GM21360 (cell line): Measurements from ENCODE around the gene CEP135.
"Not testable (repeated sequence)": the region's sequence is repeated elsewhere in the genome, so short reads cannot be mapped to it uniquely, and the experiment has no call there.

ENCODE experiments used
- ATAC-seq: cut with Tn5 transposase; IDR thresholded peaks from one replicate; pipeline ENCODE4 v1.9.1; 2021; ENCODE audit warnings: mild to moderate bottlenecking, moderate library complexity; ENCODE audit not compliant: unreplicated experiment

CEP135 gene

GRCh38 chr4:55941881-55942396 lies 6.8 kb upstream of the CEP135 start:
- ATAC-seq: no peak

- ATAC-seq: peak; percentile 22
These were observed 1.4 kb upstream of the CEP135 start for GRCh38 chr4:55947254-55947882.

GRCh38 chr4:55947912-55948725 lies 626 bp upstream of the CEP135 start:
- no peak for ATAC-seq

- no peak for ATAC-seq
These were observed 697 bp downstream of the CEP135 start for GRCh38 chr4:55949482-55949802.

GRCh38 chr4:55951191-55951922 lies 2.6 kb downstream of the CEP135 start:
- no peak for ATAC-seq

GRCh38 chr4:55955710-55956109 lies 7.0 kb downstream of the CEP135 start:
- ATAC-seq: no peak

- ATAC-seq: no peak
These were observed 10.9 kb downstream of the CEP135 start for GRCh38 chr4:55959655-55960054.

GRCh38 chr4:55964046-55964445 lies 15.3 kb downstream of the CEP135 start:
- no peak for ATAC-seq

- ATAC-seq: no peak
These were observed 16.8 kb downstream of the CEP135 start for GRCh38 chr4:55965585-55965984.

GRCh38 chr4:55966324-55966723 lies 17.6 kb downstream of the CEP135 start:
- not testable (repeated sequence) for ATAC-seq

- ATAC-seq: no peak
These were observed 18.6 kb downstream of the CEP135 start for GRCh38 chr4:55967376-55967775.

GRCh38 chr4:55973650-55974049 lies 24.9 kb downstream of the CEP135 start:
- ATAC-seq: no peak

GRCh38 chr4:55977811-55978210 lies 29.1 kb downstream of the CEP135 start:
- ATAC-seq: no peak

GRCh38 chr4:55979562-55979961 lies 30.8 kb downstream of the CEP135 start:
- no peak for ATAC-seq

- ATAC-seq: no peak
These were observed 32.0 kb downstream of the CEP135 start for GRCh38 chr4:55980725-55981124.

- ATAC-seq: no peak
These were observed 34.2 kb downstream of the CEP135 start for GRCh38 chr4:55982976-55983375.

- ATAC-seq: no peak
These were observed 41.0 kb downstream of the CEP135 start for GRCh38 chr4:55989766-55990165.

GRCh38 chr4:55993994-55994663 lies 45.4 kb downstream of the CEP135 start:
- peak; percentile 86 for ATAC-seq

- ATAC-seq: no peak
These were observed 47.9 kb downstream of the CEP135 start for GRCh38 chr4:55996646-55997045.

- ATAC-seq: no peak
These were observed 54.9 kb downstream of the CEP135 start for GRCh38 chr4:56003606-56004005.

- ATAC-seq: no peak
These were observed 55.5 kb downstream of the CEP135 start for GRCh38 chr4:56004235-56004634.
